ENCODE data around the gene HIPK2. TPM values are rescaled to one million over a fixed set of nuclear protein-coding genes. Genes with fewer than 3 reads are reported as not detected.

HIPK2 gene
- total and polyA plus RNA-seq, 2 experiments from 2014 or later: 7.3 to 16.9 TPM

GRCh38 chr7:139771001-139771956 lies 6.5 kb downstream of the HIPK2 start (continued):
- TF ChIP-seq, protein P1, sequence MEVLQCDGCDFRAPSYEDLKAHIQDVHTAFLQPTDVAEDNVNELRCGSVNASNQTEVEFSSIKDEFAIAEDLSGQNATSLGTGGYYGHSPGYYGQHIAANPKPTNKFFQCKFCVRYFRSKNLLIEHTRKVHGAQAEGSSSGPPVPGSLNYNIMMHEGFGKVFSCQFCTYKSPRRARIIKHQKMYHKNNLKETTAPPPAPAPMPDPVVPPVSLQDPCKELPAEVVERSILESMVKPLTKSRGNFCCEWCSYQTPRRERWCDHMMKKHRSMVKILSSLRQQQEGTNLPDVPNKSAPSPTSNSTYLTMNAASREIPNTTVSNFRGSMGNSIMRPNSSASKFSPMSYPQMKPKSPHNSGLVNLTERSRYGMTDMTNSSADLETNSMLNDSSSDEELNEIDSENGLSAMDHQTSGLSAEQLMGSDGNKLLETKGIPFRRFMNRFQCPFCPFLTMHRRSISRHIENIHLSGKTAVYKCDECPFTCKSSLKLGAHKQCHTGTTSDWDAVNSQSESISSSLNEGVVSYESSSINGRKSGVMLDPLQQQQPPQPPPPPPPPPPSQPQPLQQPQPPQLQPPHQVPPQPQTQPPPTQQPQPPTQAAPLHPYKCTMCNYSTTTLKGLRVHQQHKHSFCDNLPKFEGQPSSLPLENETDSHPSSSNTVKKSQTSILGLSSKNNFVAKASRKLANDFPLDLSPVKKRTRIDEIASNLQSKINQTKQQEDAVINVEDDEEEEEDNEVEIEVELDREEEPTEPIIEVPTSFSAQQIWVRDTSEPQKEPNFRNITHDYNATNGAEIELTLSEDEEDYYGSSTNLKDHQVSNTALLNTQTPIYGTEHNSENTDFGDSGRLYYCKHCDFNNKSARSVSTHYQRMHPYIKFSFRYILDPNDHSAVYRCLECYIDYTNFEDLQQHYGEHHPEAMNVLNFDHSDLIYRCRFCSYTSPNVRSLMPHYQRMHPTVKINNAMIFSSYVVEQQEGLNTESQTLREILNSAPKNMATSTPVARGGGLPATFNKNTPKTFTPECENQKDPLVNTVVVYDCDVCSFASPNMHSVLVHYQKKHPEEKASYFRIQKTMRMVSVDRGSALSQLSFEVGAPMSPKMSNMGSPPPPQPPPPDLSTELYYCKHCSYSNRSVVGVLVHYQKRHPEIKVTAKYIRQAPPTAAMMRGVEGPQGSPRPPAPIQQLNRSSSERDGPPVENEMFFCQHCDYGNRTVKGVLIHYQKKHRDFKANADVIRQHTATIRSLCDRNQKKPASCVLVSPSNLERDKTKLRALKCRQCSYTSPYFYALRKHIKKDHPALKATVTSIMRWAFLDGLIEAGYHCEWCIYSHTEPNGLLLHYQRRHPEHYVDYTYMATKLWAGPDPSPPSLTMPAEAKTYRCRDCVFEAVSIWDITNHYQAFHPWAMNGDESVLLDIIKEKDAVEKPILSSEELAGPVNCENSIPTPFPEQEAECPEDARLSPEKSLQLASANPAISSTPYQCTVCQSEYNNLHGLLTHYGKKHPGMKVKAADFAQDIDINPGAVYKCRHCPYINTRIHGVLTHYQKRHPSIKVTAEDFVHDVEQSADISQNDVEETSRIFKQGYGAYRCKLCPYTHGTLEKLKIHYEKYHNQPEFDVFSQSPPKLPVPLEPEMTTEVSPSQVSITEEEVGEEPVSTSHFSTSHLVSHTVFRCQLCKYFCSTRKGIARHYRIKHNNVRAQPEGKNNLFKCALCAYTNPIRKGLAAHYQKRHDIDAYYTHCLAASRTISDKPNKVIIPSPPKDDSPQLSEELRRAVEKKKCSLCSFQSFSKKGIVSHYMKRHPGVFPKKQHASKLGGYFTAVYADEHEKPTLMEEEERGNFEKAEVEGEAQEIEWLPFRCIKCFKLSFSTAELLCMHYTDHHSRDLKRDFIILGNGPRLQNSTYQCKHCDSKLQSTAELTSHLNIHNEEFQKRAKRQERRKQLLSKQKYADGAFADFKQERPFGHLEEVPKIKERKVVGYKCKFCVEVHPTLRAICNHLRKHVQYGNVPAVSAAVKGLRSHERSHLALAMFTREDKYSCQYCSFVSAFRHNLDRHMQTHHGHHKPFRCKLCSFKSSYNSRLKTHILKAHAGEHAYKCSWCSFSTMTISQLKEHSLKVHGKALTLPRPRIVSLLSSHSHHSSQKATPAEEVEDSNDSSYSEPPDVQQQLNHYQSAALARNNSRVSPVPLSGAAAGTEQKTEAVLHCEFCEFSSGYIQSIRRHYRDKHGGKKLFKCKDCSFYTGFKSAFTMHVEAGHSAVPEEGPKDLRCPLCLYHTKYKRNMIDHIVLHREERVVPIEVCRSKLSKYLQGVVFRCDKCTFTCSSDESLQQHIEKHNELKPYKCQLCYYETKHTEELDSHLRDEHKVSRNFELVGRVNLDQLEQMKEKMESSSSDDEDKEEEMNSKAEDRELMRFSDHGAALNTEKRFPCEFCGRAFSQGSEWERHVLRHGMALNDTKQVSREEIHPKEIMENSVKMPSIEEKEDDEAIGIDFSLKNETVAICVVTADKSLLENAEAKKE (CRISPR knock-in tag; IDR thresholded peaks at IDR 0.05): no peak
- TF ChIP-seq ETS1 (IDR thresholded peaks at IDR 0.05) (no peak), STAT1 (IDR thresholded peaks at IDR 0.05; ENCODE audit: unreplicated experiment) (no peak), JUNB (IDR thresholded peaks at IDR 0.05; ENCODE audit: unreplicated experiment) (no peak)

DNA sequence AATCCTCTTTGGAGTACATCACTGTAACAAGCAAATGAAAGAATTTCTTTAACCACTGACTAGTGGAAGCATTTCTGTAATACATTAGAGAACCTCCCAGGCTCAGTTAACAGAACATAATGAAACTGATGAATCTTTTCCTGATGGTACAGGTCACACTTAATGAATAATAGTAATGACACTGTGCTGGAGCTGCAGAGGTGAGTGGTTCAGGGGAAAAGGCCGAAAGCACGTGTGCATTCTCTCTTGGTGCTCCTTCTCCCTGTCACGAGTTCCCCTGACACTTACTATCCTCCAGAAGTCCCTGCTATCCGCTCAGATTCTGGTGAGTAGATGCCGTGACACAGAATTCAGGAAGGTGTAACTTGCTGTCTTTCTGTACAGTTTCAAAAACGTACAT lies 8.0 kb downstream of the HIPK2 start:
- ATAC-seq (no peak), DNase-seq (ENCODE audit: low spot score) (no peak)
- H3K27me3 ChIP-seq (ENCODE audit: insufficient read depth): no peaks in the 10 kb centered on the region
- H2AFZ ChIP-seq: no peak overlapping the region
- no peaks in the 10 kb centered on the region for H3K36me3 Mint-ChIP-seq (ENCODE audit: low read depth)
- no peak overlapping the region for H3K27ac ChIP-seq (ENCODE audit: low read depth)
- H3K36me3 ChIP-seq (ENCODE audit: insufficient read depth): no peaks in the 10 kb centered on the region; the same call in 1 of the 2 replicates
- H3K4me3 ChIP-seq: no peak overlapping the region
- no peaks in the 10 kb centered on the region; the same call in 1 of the 2 replicates for H3K4me1 ChIP-seq (ENCODE audit: insufficient read depth)
- no peaks in the 10 kb centered on the region; the same call in 1 of the 2 replicates for H3K9me2 ChIP-seq (ENCODE audit: insufficient read depth)
- H3F3A ChIP-seq (replicated peaks; ENCODE audit: low read depth): no peaks in the 10 kb centered on the region
- no peak overlapping the region for H3K4me3 Mint-ChIP-seq
- peaks cover 22% of the 10 kb centered on the region for H3K4me1 Mint-ChIP-seq
- H3K4me2 ChIP-seq: no peak overlapping the region
- no peaks in the 10 kb centered on the region for H4K20me1 ChIP-seq (replicated peaks; ENCODE audit: insufficient read depth)
- peaks cover 56% of the 10 kb centered on the region for H3K79me2 ChIP-seq (replicated peaks; ENCODE audit: insufficient read depth)
- peaks cover 2% of the 10 kb centered on the region for H3K27me3 Mint-ChIP-seq (ENCODE audit: insufficient read depth, low read depth, poor library complexity)
- H3K27ac Mint-ChIP-seq: no peak overlapping the region
- H3K9me3 Mint-ChIP-seq: no peaks in the 10 kb centered on the region
- TF ChIP-seq EZH2 (IDR thresholded peaks at IDR 0.05; ENCODE audit: low read depth, unreplicated experiment): no peak
- no peak for TF ChIP-seq POLR2AphosphoS5 (IDR thresholded peaks at IDR 0.05; ENCODE audit: low read depth)
- TF ChIP-seq NANOG (IDR thresholded peaks at IDR 0.05; ENCODE audit: borderline replicate concordance): no peak
- no peak for TF ChIP-seq STAT1 (IDR thresholded peaks at IDR 0.05; ENCODE audit: unreplicated experiment)
- TF ChIP-seq, protein P1 (CRISPR knock-in tag; IDR thresholded peaks at IDR 0.05): no peak

Data from GM23338 (cell line).